SK-N-MC (cell line): ENCODE results near the gene RALGAPA2.

Source experiments
- EZH2 ChIP-seq: fragments of 200-600 bp; sonication (generic); IDR thresholded peaks from one replicate; pipeline ENCODE4 v1.6.1; 2017; ENCODE audit warnings: antibody characterized with exemption
- FOXP2 ChIP-seq: optimal IDR thresholded peaks from 2 replicates; pipeline ENCODE3; 2011; ENCODE audit warnings: mild to moderate bottlenecking, moderate library complexity; ENCODE audit not compliant: insufficient read depth; ENCODE audit errors: extremely low read length, control extremely low read depth
- POLR2AphosphoS5 ChIP-seq: IDR thresholded peaks from 2 replicates; pipeline ENCODE4 v1.6.1; 2012; ENCODE audit warnings: mild to moderate bottlenecking, low read depth, low read length, borderline replicate concordance

DNA sequence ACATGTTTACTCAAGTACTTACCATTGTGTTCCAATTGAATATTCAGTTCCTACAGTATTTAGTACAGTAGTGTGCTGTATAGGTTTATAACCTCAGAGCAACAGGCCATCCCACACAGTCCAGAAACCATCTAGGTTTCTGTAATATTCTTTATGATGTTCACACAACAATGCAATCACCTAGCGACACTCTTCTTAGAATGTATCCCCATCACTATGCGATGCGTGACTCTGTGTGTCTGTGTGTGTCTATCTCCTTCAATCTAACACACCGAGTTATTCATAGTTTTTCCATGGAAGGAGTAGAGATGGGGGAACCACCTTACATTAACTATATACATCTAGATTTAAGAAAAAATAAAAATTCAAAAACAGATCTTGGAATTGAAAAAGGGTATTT lies 182.8 kb downstream of the RALGAPA2 start:
- TF ChIP-seq EZH2 (no peak), POLR2AphosphoS5 (no peak), FOXP2 (no peak)
